HG03575 (cell line): ENCODE results near the gene RBFOX2.
"Not testable (repeated sequence)": the region's sequence is repeated elsewhere in the genome, so short reads cannot be mapped to it uniquely, and the experiment has no call there.

Experiments used
- ATAC-seq: cut with Tn5 transposase; IDR thresholded peaks from one replicate; pipeline ENCODE4 v1.9.1; 2021; ENCODE audit not compliant: unreplicated experiment, insufficient number of reproducible peaks, low FRiP score; ENCODE audit errors: extremely low read depth

RBFOX2 gene

GRCh38 chr22:36028646-36029405 is at the start of gene RBFOX2:
Gene RBFOX2 (minus strand): TSS chr22:36028824. CDS start chr22:36028425, 399 bp downstream.
- ATAC-seq = no peak

GRCh38 chr22:36077271-36077670 is 48.6 kb upstream of the RBFOX2 start:
- ATAC-seq = no peak

- ATAC-seq = no peak
Observed at GRCh38 chr22:36075724-36076123, 47.1 kb upstream of the RBFOX2 start.

- ATAC-seq = no peak
Observed at GRCh38 chr22:36075230-36075629, 46.6 kb upstream of the RBFOX2 start.

GRCh38 chr22:36073476-36073875 is 44.9 kb upstream of the RBFOX2 start:
- ATAC-seq = no peak

GRCh38 chr22:36070645-36071044 is 42.0 kb upstream of the RBFOX2 start:
- ATAC-seq = not testable (repeated sequence)

- ATAC-seq = no peak
Observed at GRCh38 chr22:36069368-36069767, 40.7 kb upstream of the RBFOX2 start.

- ATAC-seq = no peak
Observed at GRCh38 chr22:36068776-36069344, 40.2 kb upstream of the RBFOX2 start.

- no peak for ATAC-seq
Observed at GRCh38 chr22:36067235-36067558, 38.6 kb upstream of the RBFOX2 start.

- no peak for ATAC-seq
Observed at GRCh38 chr22:36065775-36066544, 37.3 kb upstream of the RBFOX2 start.

- ATAC-seq = no peak
Observed at GRCh38 chr22:36065462-36065774, 36.8 kb upstream of the RBFOX2 start.

- no peak for ATAC-seq
Observed at GRCh38 chr22:36064358-36064757, 35.7 kb upstream of the RBFOX2 start.

GRCh38 chr22:36056980-36057379 is 28.4 kb upstream of the RBFOX2 start:
- no peak for ATAC-seq

GRCh38 chr22:36055376-36056295 is 27.0 kb upstream of the RBFOX2 start:
- ATAC-seq = no peak

GRCh38 chr22:36054446-36054845 is 25.8 kb upstream of the RBFOX2 start:
- not testable (repeated sequence) for ATAC-seq

- ATAC-seq = no peak
Observed at GRCh38 chr22:36053242-36054147, 24.9 kb upstream of the RBFOX2 start.

- ATAC-seq = no peak
Observed at GRCh38 chr22:36052505-36052941, 23.9 kb upstream of the RBFOX2 start.

GRCh38 chr22:36049678-36049997 is 21.0 kb upstream of the RBFOX2 start:
- no peak for ATAC-seq
